Hepatocyte (in vitro differentiated cells): ENCODE data around the gene ZFP91. TPM values are rescaled to one million over a fixed set of nuclear protein-coding genes. Genes with fewer than 3 reads are reported as not detected.

ENCODE experiments used
- DNase-seq: peaks from one replicate; pipeline ENCODE4 v3.0.0-alpha.2; 2016; ENCODE audit warnings: low spot score
- H2AFZ ChIP-seq: fragments of 200-600 bp; sonication (generic); 2 replicates; pipeline ENCODE4 v1.6.0; 2016; ENCODE audit warnings: antibody characterized with exemption, mild to moderate bottlenecking
- H3K27ac ChIP-seq: fragments of 200-600 bp; sonication (generic); 2 replicates; pipeline ENCODE4 v1.5.1; 2016; ENCODE audit warnings: mild to moderate bottlenecking
- H3K27me3 ChIP-seq: fragments of 200-600 bp; sonication (generic); 2 replicates; pipeline ENCODE4 v1.6.1; 2016
- H3K36me3 ChIP-seq: fragments of 200-600 bp; sonication (generic); replicated peaks from 2 replicates; pipeline ENCODE4 v1.5.1; 2016; ENCODE audit warnings: low read depth; ENCODE audit not compliant: insufficient read depth
- H3K4me1 ChIP-seq: fragments of 200-600 bp; sonication (generic); 2 replicates; pipeline ENCODE4 v1.5.1; 2016; ENCODE audit warnings: mild to moderate bottlenecking, moderate library complexity; ENCODE audit not compliant: insufficient read depth
- H3K4me2 ChIP-seq: fragments of 200-600 bp; sonication (generic); 2 replicates; pipeline ENCODE4 v1.6.0; 2016
- H3K4me3 ChIP-seq: fragments of 200-600 bp; sonication (generic); 2 replicates; pipeline ENCODE4 v1.5.1; 2016; ENCODE audit warnings: mild to moderate bottlenecking
- H3K79me2 ChIP-seq: fragments of 200-600 bp; sonication (generic); 2 replicates; pipeline ENCODE4 v1.6.0; 2017; ENCODE audit warnings: mild to moderate bottlenecking
- H3K9me2 ChIP-seq: fragments of 200-600 bp; sonication (generic); replicated peaks from 2 replicates; pipeline ENCODE4 v1.6.0; 2017; ENCODE audit warnings: mild to moderate bottlenecking; ENCODE audit not compliant: insufficient read depth
- H3K9me3 ChIP-seq: fragments of 200-600 bp; sonication (generic); 2 replicates; pipeline ENCODE4 v1.5.1; 2016; ENCODE audit warnings: low read depth, mild to moderate bottlenecking
- H4K20me1 ChIP-seq: fragments of 200-600 bp; sonication (generic); 2 replicates; pipeline ENCODE4 v1.6.0; 2016; ENCODE audit warnings: mild to moderate bottlenecking; ENCODE audit not compliant: insufficient read depth, poor library complexity, severe bottlenecking
- CTCF ChIP-seq: fragments of 200-600 bp; sonication (generic); IDR thresholded peaks from 2 replicates; pipeline ENCODE4 v1.5.1; 2016; ENCODE audit warnings: antibody characterized with exemption, mild to moderate bottlenecking; ENCODE audit not compliant: poor library complexity
- EZH2 ChIP-seq: fragments of 200-600 bp; sonication (generic); IDR thresholded peaks from 2 replicates; pipeline ENCODE4 v1.6.1; 2016; ENCODE audit warnings: antibody characterized with exemption, mild to moderate bottlenecking, borderline replicate concordance
- EZH2phosphoT487 ChIP-seq: fragments of 200-600 bp; sonication (generic); IDR thresholded peaks from one replicate; pipeline ENCODE4 v1.6.1; 2018; ENCODE audit warnings: antibody characterized with exemption, mild to moderate bottlenecking, low read depth, moderate library complexity; ENCODE audit not compliant: unreplicated experiment, severe bottlenecking
- WGBS: methylation state at CpG from one replicate; pipeline ENCODE4 v1.1.6; 2016; ENCODE audit warnings: low lambda C conversion rate; ENCODE audit errors: missing lambda C conversion rate; 5-methylcytosine and 5-hydroxymethylcytosine counted together
- polyA plus RNA-seq: library from polyadenylated mRNA; unstranded; fragments of >200 nt; fragmentation: Nextera tagmentation; extraction: Ambion mirVana; gene quantifications from 2 replicates; pipeline ENCODE4 v1.2.1, GENCODE V29; 2016
- total RNA-seq: library from RNA; depleted of rRNA; stranded (reverse); fragments of >200 nt; gene quantifications from 2 replicates; pipeline ENCODE4 v1.2.3, GENCODE V29; 2014

Gene ZFP91
- total and polyA plus RNA-seq, 2 experiments from 2014 or later: 13.7 to 42.0 TPM

GRCh38 chr11:58622344-58622743 lies 43.5 kb downstream of the ZFP91 start, which contains the start of gene CNTF:
Gene CNTF (plus strand): TSS chr11:58622665. CDS start chr11:58622753, 88 bp downstream.
- no peak for DNase-seq
- H3K27me3 ChIP-seq: no peaks in the 10 kb centered on the region
- TF ChIP-seq EZH2 (no peak), CTCF (no peak), EZH2phosphoT487 (no peak)
- H4K20me1 ChIP-seq: no peaks in the 10 kb centered on the region
- no peaks in the 10 kb centered on the region for H3K79me2 ChIP-seq
- no peak within 1 kb of the TSS for H3K4me2 ChIP-seq
- H2AFZ ChIP-seq: no peak within 1 kb of the TSS
- WGBS: 91% methylated on average over 2 of the region's 2 CpGs
- H3K27ac ChIP-seq: no peak within 1 kb of the TSS
- H3K36me3 ChIP-seq: peaks cover 4% of the 10 kb centered on the region
- no peaks in the 10 kb centered on the region for H3K9me2 ChIP-seq
- no peaks in the 10 kb centered on the region for H3K4me1 ChIP-seq
- no peak within 1 kb of the TSS for H3K4me3 ChIP-seq
- H3K9me3 ChIP-seq: no peaks in the 10 kb centered on the region

- H3K27me3 ChIP-seq: no peaks in the 10 kb centered on the region
- H3K9me3 ChIP-seq: no peaks in the 10 kb centered on the region
- TF ChIP-seq EZH2phosphoT487 (no peak), CTCF (no peak), EZH2 (no peak)
- H3K27ac ChIP-seq: no peak overlapping the region
- DNase-seq: no peak
- no peak overlapping the region for H3K4me2 ChIP-seq
- no peaks in the 10 kb centered on the region for H3K79me2 ChIP-seq
- H3K4me1 ChIP-seq: no peaks in the 10 kb centered on the region
- 100% methylated on average over 4 of the region's 4 CpGs for WGBS
- no peak overlapping the region for H2AFZ ChIP-seq
- no peak overlapping the region for H3K4me3 ChIP-seq
- peaks cover 4% of the 10 kb centered on the region for H3K36me3 ChIP-seq
- no peaks in the 10 kb centered on the region for H4K20me1 ChIP-seq
- H3K9me2 ChIP-seq: no peaks in the 10 kb centered on the region
Observed at GRCh38 chr11:58625086-58625485, 46.2 kb downstream of the ZFP91 start.

- Histone ChIP-seq H3K27me3 (no peaks in the 10 kb centered on the region), H3K4me2 (no peak overlapping the region), H4K20me1 (no peaks in the 10 kb centered on the region), H3K4me1 (no peaks in the 10 kb centered on the region), H3K9me3 (no peaks in the 10 kb centered on the region), H3K4me3 (no peak overlapping the region), H3K79me2 (no peaks in the 10 kb centered on the region), H2AFZ (no peak overlapping the region), H3K9me2 (no peaks in the 10 kb centered on the region), H3K27ac (no peak overlapping the region), H3K36me3 (peaks cover 4% of the 10 kb centered on the region)
- DNase-seq: no peak
- WGBS: 90% methylated on average over 4 of the region's 4 CpGs
- no peak for TF ChIP-seq EZH2
Observed at GRCh38 chr11:58625826-58626460, 47.1 kb downstream of the ZFP91 start.

- Histone ChIP-seq H3K27ac (no peak overlapping the region), H3K9me2 (no peaks in the 10 kb centered on the region), H3K27me3 (no peaks in the 10 kb centered on the region), H3K9me3 (no peaks in the 10 kb centered on the region), H3K4me1 (no peaks in the 10 kb centered on the region), H3K4me2 (no peak overlapping the region), H3K79me2 (no peaks in the 10 kb centered on the region), H4K20me1 (no peaks in the 10 kb centered on the region), H3K36me3 (peaks cover 4% of the 10 kb centered on the region), H3K4me3 (no peak overlapping the region), H2AFZ (no peak overlapping the region)
- 93% methylated on average over 4 of the region's 4 CpGs for WGBS
- TF ChIP-seq EZH2 (no peak), EZH2phosphoT487 (no peak), CTCF (no peak)
- DNase-seq: no peak
Observed at GRCh38 chr11:58626934-58627483, 48.1 kb downstream of the ZFP91 start.
